NCI-H146 (cell line): ENCODE results near the gene ZNF536.
"Not testable (repeated sequence)": the region's sequence is repeated elsewhere in the genome, so short reads cannot be mapped to it uniquely, and the experiment has no call there.

Experiments used
- DNase-seq: peaks from one replicate; lab custom pipeline; 2025; lab: John Stamatoyannopoulos, UW

The ZNF536 gene

GRCh38 chr19:30481823-30482222 is 109.6 kb downstream of the ZNF536 start:
- no peak for DNase-seq

DNA sequence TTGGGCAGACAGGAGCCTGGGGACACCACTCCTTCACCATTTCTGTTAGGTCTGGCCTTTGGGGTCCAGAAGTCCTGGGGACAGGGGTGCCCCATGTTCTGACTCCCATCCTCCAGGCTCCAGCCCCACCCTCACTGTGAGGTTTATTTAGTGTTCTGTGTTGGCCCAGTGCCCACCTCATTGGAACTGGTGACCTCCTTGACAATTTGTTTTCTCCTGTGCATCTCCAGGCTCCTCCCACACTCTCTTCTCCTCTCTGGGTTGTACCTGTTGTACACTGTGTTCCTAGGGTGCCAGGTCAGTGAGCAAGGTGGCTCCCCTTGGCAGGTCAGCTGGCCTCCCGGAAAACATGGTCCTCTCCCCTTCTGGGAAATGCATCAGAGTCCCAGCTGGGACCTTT is 110.8 kb downstream of the ZNF536 start:
- no peak for DNase-seq

DNA sequence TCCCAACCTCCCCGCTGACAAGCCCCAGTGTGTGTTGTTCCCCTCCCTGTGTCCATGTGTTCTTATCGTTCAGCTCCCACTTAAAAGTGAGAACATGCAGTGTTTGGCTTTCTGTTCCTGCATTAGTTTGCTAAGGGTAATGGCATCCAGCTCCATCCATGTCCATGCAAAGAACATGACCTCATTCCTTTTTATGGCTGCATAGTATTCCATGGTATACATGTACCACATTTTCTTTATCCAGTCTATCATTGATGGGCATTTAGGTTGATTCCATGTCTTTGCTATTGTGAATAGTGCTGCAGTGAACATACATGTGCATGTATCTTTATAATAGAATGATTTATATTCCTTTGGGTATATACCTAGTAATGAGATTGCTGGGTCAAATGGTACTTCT is 114.1 kb downstream of the ZNF536 start:
- not testable (repeated sequence) for DNase-seq

DNA sequence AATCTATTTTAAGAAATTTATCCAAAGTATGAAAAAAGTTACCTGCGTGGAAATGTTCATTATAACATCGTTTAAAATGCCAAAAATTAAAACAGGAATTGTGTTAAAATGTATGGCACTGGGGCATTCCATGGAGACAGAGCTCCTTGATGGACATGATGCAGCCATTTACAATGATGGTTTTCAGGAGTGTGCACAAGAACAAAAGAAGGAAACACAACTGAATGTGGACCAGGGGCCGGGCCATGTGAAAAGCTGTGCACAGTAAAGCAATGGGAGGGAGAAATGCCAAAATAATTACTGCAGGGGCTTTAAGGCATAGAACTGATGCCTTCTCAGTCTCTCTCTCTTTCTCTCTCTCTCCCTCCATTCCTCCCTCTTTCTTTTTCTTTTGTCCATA is 115.0 kb downstream of the ZNF536 start:
- DNase-seq: no peak

DNA sequence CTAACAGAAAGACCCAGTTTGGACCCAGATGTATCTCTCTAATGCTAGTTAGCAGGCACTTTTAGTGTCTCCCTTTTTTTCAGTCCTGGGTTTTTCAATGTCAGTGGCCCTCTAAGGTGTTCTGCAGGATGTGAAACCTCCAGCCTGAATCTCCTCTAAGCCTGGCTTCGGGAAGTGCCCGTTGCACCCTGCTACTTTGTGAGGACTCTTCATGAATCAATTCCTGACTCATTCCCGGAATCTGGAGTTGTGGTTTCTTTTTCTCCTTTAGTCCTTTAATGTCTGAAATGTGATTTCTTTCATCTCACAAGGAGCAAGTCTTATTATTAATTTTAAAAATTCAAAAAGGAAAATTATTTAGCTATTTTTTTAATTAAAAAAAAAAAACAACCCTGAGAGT is 116.0 kb downstream of the ZNF536 start:
- no peak for DNase-seq

- no peak for DNase-seq
Observed at GRCh38 chr19:30490760-30491159, 118.6 kb downstream of the ZNF536 start.

DNA sequence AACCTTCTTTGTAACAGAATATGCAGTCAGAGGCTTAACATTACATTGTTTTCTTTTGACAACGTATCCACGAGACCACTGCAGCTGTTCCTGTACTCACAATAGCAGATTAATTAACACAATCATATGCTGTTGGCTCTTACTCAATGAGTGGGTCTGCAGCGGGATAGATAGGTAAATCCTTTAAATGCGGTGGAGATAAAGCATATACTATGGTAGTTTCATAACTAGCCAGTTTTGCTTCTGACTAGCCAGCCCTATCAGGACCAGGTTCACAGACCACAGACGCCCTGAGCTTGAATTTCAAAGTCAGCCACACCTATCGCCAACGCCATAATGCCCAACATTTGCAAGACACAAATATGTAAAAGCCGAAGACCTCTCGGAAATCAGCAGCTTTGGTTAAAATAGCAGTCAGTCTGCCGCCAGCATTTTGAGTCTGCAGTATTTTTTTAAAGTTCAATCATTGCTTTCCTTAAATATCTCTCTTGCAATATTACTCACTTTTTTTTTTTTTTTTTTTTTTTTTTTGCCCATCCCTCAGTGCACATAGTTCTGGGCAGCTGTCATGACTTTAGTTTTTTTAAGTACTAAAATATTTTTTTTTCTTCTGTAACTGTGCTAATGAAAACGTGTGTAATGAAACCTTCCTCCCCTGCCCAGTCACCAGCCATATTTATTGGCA is 120.5 kb downstream of the ZNF536 start:
- no peak for DNase-seq

DNA sequence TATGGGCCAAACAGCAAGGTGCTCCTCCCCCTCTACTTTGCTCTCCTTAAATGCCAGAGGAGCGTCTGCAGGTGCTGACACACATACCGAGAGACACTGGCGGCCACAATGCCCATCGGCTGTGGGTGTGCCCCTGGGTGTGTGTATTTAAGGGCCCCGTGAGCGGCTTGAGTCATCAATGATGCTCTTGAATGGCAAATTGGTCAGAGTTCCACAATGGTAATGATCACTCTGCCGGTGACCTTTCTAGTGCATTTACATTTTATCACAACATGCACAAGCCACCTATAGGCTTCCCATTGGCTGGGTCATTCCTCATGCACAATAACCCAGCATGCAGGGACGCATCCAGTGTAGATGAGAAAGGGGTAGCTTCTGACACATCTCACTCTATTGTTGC is 124.8 kb downstream of the ZNF536 start:
- peak; percentile 2 for DNase-seq

DNA sequence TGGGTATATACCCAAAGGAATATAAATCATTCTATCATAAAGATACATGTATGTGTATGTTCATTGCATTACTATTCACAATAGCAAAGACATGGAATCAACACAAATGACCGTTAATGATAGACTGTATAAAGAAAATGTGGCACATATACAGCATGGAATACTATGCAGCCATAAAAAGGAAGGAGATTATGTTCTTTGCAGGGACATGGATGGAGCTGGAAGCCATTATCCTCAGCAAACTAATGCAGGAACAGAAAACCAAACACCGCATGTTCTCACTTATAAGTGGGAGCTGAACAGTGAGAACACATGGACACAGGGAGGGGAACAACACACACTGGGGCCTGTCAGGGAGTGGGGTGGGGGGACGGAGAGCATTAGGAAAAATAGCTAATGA is 125.9 kb downstream of the ZNF536 start:
- DNase-seq: not testable (repeated sequence)

DNA sequence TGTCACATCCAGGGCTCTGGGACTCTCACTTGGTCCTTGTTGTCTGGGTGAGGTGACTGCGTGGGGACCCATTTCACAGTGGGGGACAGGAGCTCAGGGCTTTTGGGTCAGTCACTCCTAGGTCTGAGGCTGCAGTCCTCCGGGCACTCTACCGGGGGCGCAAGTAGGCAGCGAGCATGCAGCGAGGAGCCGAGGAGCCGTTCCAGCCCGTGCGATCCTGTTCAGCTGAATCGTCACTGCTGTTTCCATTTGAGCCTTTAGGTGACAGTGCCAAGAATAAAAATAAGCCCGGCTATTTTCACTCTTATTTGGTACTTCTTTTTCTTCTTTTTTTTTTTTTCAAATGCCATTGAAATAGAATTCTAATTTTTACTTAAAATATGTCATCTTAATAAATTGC is 126.5 kb downstream of the ZNF536 start:
- no peak for DNase-seq

GRCh38 chr19:30504272-30504671 is 132.1 kb downstream of the ZNF536 start:
- DNase-seq: no peak

GRCh38 chr19:30512176-30513081 is 140.2 kb downstream of the ZNF536 start:
- no peak for DNase-seq

GRCh38 chr19:30513082-30513411 is 140.9 kb downstream of the ZNF536 start:
- no peak for DNase-seq

- DNase-seq: no peak
Observed at GRCh38 chr19:30516111-30516510, 143.9 kb downstream of the ZNF536 start.

DNA sequence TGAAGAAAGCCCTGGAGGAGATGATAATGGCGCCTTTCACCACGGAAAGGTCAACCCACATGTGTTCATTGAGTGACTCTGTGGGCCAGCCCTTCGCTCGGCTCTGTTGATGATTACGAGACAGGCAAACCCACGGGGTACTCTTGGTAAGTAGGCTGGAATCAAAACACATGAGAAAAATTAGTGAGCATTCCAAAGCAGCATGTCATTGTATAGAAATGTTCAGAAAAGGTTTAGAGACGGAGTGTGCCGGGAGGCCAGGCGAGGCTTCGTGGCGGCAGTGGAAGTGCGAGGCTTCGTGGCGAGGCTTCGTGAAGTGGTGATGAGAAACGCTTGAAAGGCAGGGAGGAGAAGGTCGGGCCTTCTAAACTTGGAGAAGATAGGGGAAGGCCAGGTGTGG is 144.3 kb downstream of the ZNF536 start:
- DNase-seq: no peak

- no peak for DNase-seq
Observed at GRCh38 chr19:30518965-30519606, 146.9 kb downstream of the ZNF536 start.

DNA sequence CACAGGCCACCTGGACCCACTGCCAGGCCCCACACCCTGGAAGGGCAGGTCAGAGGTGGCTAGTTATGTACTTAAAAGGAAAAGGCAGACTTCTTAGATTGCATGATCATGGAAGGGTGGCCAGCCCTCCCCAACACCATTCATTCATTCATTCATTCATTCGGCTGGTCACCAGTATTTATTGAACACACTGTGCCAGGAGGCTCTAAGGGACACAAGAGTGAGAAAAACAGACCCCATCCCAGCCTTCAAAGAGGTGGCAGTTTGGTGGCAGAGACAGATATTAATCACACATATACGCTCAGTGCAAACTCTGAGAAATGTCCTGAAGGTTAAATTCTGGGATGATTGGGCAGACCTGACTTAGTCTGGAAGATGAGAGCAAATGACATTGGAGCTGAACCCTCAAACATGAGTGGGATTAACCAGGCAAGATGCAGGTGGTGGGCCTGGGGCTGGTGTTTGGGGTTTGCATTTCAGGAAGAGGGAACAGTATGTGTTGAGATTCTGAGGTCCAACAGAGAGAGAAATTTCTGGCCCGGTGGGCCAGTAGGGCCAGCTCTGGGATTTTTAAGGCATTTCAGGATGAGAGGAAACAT is 147.5 kb downstream of the ZNF536 start:
- no peak for DNase-seq

DNA sequence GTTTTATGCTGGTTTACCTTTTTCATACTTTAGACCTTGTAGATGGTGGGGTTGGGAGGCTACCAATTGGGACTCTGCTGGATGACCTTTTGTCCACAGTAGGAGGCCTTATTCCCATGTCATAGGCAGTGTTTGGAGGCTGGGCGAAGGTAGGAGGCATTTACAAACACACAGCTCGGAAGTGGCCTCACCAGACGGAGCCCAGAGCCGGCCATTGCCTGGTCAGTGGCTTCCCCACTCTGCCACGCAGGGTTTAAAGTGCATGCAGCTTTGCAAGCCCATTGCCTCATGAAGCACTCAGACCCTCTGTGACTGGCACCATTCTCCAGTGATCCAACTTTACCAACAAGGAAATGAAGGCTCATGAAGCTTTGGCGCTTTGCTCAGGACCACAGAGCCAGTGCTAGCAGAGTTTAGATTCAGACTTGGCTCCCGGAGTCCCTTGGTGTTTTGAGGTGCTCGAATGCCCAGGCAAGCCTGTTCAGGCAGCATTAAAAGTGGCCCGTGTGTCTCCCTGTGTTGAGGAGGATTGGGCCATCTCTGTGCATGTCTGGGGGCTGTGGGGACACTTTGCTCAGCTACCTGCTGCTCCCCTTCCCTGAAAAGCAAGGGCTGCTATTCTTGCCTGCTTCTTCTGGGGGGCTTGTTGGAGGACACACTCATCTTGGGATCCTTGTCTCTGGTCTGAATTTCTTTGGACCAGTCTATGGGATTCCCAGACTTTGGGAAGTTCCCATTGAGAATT is 148.7 kb downstream of the ZNF536 start:
- no peak for DNase-seq

DNA sequence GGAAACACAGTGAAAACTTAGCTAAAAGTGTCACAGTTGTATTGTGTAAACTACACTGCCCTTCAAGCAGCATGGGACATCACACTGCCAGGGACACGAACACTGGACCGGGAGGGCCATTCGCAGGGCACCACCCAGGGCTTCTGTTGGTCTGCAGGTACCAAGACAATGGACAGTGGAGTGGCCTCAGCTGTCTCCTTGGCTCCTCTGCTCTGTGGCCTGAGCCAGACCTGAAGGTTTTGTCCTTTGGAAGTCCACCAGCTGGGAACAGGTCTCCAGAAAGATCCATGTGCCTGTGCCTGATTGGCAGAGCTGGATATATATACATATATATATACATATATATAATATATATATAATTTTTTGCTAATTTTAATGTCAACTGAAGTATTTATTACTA is 149.8 kb downstream of the ZNF536 start:
- no peak for DNase-seq

- DNase-seq: no peak
Observed at GRCh38 chr19:30522341-30522740, 150.2 kb downstream of the ZNF536 start.

DNA sequence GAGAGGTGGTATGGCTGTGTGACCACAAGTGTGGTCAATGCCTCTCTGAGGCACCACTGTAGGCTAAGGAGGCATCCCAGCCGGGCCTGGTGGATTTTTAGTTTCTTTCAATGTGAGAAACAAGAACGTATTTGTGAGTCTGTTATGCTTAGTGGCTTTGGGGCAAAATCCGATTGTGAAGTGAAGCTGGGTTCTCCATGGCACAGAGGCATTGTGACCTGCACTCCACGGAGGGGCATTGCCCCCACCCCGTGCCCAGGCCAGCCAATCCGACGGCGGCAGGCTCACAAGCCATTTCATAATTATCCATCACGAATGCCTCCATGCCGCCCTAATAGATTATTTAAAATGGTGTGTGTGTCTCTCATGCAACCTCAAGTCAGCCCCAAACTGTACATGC is 151.6 kb downstream of the ZNF536 start:
- no peak for DNase-seq

DNA sequence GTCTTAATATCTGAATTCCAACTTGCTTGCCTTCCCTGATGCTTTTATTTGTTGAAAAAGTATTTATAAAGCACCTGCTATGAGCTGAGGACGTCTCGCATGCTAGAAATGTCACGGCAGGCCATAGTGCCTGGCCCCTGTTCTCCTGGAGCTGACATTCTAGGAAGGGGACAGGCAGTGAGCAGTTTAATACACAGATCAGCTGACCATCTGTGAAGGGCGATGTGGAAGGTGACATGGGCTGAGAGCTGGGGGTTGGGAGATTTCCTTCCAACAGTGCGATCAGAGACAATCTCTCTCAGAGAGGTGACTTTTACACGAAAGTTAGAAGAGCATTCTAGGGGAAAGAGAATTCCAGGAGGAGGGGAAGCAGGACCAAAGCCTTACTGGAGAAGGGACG is 153.2 kb downstream of the ZNF536 start:
- DNase-seq: no peak
